Ovary (tissue), 3 donors: ENCODE measurements around the gene HSD17B1.

Source experiments
- EP300 ChIP-seq: sonication (generic); formaldehyde crosslinking; IDR thresholded peaks from one replicate; pipeline ENCODE4 v1.6.1; 2017; ENCODE audit warnings: antibody characterized with exemption
- TF ChIP-seq, protein P1 (sequence below), 3 donors: fragments of 450-650 bp in 2 of 3; fragments of 200-600 bp in 1 of 3; IDR thresholded peaks; one replicate each; pipeline versions ENCODE4 v1.5.1 to v1.8.0; 2016 to 2022; ENCODE audit warnings: antibody characterized with exemption in 3 of 3, mild to moderate bottlenecking in 1 of 3
- donor health status: DM: no; HTN: no; CAD: no.

DNA sequence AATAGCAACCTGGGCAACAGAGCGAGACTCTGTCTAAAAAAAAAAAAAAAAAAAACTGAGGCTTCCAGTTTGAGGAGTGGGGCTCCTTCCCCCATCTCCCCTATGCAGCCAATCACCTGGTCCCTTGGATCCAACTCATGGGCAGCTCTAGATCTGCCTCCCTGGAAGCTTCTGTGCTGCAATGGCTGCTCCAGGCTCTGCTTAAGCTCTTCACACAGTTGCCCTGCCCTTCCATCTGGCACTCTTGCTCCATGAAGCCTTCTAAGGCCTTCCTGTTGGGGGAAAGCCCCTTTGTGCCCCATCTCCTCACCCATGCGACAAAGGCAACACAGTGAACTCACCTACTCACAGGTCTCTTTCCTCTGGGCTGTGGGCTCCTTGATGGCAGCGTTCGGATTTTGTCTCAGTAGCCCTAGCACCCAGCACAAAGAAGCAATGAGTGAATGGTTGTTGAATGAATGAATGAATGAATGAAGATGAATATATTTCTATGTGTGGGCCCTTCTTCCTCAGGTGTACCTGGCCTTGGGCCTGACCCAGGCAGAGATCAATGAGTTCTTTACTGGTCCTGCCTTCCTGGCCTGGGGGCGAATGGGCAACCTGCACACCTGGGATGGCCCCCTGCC lies 14.8 kb upstream of the HSD17B1 start:
- TF ChIP-seq, protein P1, sequence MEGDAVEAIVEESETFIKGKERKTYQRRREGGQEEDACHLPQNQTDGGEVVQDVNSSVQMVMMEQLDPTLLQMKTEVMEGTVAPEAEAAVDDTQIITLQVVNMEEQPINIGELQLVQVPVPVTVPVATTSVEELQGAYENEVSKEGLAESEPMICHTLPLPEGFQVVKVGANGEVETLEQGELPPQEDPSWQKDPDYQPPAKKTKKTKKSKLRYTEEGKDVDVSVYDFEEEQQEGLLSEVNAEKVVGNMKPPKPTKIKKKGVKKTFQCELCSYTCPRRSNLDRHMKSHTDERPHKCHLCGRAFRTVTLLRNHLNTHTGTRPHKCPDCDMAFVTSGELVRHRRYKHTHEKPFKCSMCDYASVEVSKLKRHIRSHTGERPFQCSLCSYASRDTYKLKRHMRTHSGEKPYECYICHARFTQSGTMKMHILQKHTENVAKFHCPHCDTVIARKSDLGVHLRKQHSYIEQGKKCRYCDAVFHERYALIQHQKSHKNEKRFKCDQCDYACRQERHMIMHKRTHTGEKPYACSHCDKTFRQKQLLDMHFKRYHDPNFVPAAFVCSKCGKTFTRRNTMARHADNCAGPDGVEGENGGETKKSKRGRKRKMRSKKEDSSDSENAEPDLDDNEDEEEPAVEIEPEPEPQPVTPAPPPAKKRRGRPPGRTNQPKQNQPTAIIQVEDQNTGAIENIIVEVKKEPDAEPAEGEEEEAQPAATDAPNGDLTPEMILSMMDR (IDR thresholded peaks at IDR 0.05): no peak
- TF ChIP-seq EP300: no peak
